ENCODE data around the gene TRIM2.

GRCh38 chr4:153349206-153349805 is 145.1 kb downstream of the TRIM2 start:
- TF ChIP-seq POLR2A (IDR thresholded peaks at IDR 0.05; ENCODE audit: low read length) = no peak
- TF ChIP-seq GATA1 (IDR thresholded peaks at IDR 0.05; ENCODE audit: low read depth, low read length) = no peak
